Endodermal cell (in vitro differentiated cells): ENCODE results near the gene ZNF579. TPM values are rescaled to one million over a fixed set of nuclear protein-coding genes. Genes with fewer than 3 reads are reported as not detected.

Experiments
- DNase-seq: peaks from one replicate; pipeline ENCODE4 v3.0.0-alpha.2; 2017
- H3K27ac ChIP-seq: 2 replicates; pipeline ENCODE4 v1.5.1; 2013; ENCODE audit warnings: mild to moderate bottlenecking, low read depth, low read length, moderate library complexity
- H3K27me3 ChIP-seq: 2 replicates; pipeline ENCODE4 v1.6.1; 2013; ENCODE audit warnings: mild to moderate bottlenecking, low read length, moderate library complexity; ENCODE audit not compliant: insufficient read depth, control insufficient read depth, poor library complexity, severe bottlenecking
- H3K36me3 ChIP-seq: 2 replicates; pipeline ENCODE4 v1.7.0; 2013; ENCODE audit warnings: mild to moderate bottlenecking, low read length, moderate library complexity; ENCODE audit not compliant: control insufficient read depth, insufficient read depth
- H3K4me1 ChIP-seq: one replicate; pipeline ENCODE4 v1.7.0; 2013; ENCODE audit warnings: low read length; ENCODE audit not compliant: control insufficient read depth, insufficient read depth
- H3K4me3 ChIP-seq: 2 replicates; pipeline ENCODE4 v1.5.1; 2013; ENCODE audit warnings: mild to moderate bottlenecking, low read length, moderate library complexity
- H3K9ac ChIP-seq: 2 replicates; pipeline ENCODE4 v1.6.1; 2013; ENCODE audit warnings: mild to moderate bottlenecking, low read length, moderate library complexity; ENCODE audit not compliant: poor library complexity, severe bottlenecking; ENCODE audit errors: extremely low read depth
- H3K9me3 ChIP-seq: 2 replicates; pipeline ENCODE4 v1.6.1; 2013; ENCODE audit warnings: mild to moderate bottlenecking, low read length, moderate library complexity; ENCODE audit not compliant: control insufficient read depth
- H3K27ac Mint-ChIP-seq: 2 replicates; pipeline ENCODE4 v1.8.0; 2020; ENCODE audit warnings: mixed read lengths
- H3K27me3 Mint-ChIP-seq: 2 replicates; pipeline ENCODE4 v1.8.0; 2021; ENCODE audit warnings: mild to moderate bottlenecking, mixed read lengths; ENCODE audit not compliant: insufficient read depth
- H3K36me3 Mint-ChIP-seq: 2 replicates; pipeline ENCODE4 v1.8.0; 2020; ENCODE audit warnings: low read depth, mixed read lengths
- H3K4me1 Mint-ChIP-seq: 2 replicates; pipeline ENCODE4 v1.8.0; 2020; ENCODE audit warnings: mixed read lengths
- H3K4me3 Mint-ChIP-seq: 2 replicates; pipeline ENCODE4 v1.8.0; 2020; ENCODE audit warnings: mild to moderate bottlenecking, moderate library complexity, mixed read lengths
- H3K9me3 Mint-ChIP-seq: 2 replicates; pipeline ENCODE4 v1.8.0; 2020; ENCODE audit warnings: mild to moderate bottlenecking, mixed read lengths
- CTCF ChIP-seq: fragments of 200-600 bp; sonication (generic); conservative IDR thresholded peaks from 2 replicates; pipeline ENCODE4 v1.5.0; 2021; ENCODE audit warnings: antibody characterized with exemption, mild to moderate bottlenecking
- WGBS, 2 experiments: methylation state at CpG; one replicate each; pipeline versions ENCODE4 v1.1.5 to v1.1.7; 2013; ENCODE audit warnings: missing lambda C conversion rate in 2 of 2, mixed read lengths in 1 of 2; ENCODE audit not compliant: insufficient coverage in 1 of 2, insufficient read length in 1 of 2; 5-methylcytosine and 5-hydroxymethylcytosine counted together
- total RNA-seq, 2 donors: library from RNA; stranded (reverse); fragmentation: NEBNext Ultra II Directional in 1 of 2; extraction: Animal tissue kit (Norgen Biotek cat#: 25700) in 1 of 2; gene quantifications; 2 replicates in 1 of 2; 3 replicates in 1 of 2; pipeline ENCODE4 v1.2.1, GENCODE V29; 2021

The ZNF579 gene
- total RNA-seq, 2 donors from 2014 or later = 27.5 to 30.7 TPM

- peaks cover 44% of the 10 kb centered on the region for H3K36me3 Mint-ChIP-seq
- peaks cover 34% of the 10 kb centered on the region for H3K36me3 ChIP-seq
- no peaks in the 10 kb centered on the region for H3K27me3 ChIP-seq
- peaks cover 7% of the 10 kb centered on the region for H3K4me1 Mint-ChIP-seq
- no peak overlapping the region for H3K27ac ChIP-seq
- no peak overlapping the region for H3K27ac Mint-ChIP-seq
- no peak for TF ChIP-seq CTCF
- WGBS, 2 experiments = 84 to 92% methylated on average over 3 to 4 of the region's 4 CpGs
- no peak overlapping the region for H3K4me3 ChIP-seq
- peaks cover 18% of the 10 kb centered on the region for H3K27me3 Mint-ChIP-seq
- DNase-seq = no peak
- no peak overlapping the region for H3K9ac ChIP-seq
- peaks cover 4% of the 10 kb centered on the region for H3K9me3 Mint-ChIP-seq
- no peak overlapping the region for H3K4me3 Mint-ChIP-seq
- H3K9me3 ChIP-seq = no peaks in the 10 kb centered on the region
- H3K4me1 ChIP-seq = no peaks in the 10 kb centered on the region
Observed at GRCh38 chr19:55594996-55595545, 14.4 kb upstream of the ZNF579 start.

GRCh38 chr19:55593096-55593772, 12.6 kb upstream of the ZNF579 start:
- H3K27me3 Mint-ChIP-seq = peaks cover 21% of the 10 kb centered on the region

DNA sequence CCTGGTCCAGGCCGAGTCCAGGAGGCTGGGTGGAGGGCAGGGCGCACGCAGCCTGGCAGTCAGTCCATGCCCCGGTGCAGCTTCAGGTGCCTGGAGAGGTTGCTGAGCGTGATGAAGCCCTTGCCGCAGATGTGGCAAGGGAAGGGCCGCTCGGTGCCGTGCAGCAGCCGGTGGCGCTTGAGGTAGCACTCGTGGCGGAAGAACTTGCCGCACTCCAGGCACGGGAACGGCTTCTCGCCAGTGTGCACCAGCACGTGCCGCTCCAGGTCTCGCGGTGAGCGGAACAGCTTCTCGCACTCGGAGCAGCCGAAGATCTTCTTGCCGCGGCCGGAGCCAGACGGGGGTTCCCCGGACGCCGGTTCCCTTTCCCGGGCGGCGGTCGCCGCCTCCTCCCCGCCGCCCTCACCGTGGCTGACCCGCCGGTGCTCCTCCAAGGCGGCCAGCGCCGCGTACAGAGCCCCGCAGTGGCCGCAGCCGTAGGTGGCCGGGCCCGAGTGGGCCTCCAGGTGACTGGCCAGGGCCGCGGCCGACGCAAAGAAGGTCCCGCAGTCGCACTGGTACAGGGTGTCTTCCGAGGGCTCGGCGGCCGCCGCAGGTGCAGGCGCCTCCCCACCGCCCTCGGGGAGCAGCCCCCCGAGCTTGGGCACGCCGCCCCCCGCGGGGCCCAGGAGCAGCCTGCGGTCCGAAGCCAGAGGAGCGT, 11.9 kb upstream of the ZNF579 start:
- H3K27me3 ChIP-seq = no peaks in the 10 kb centered on the region
- H3K4me3 ChIP-seq = no peak overlapping the region
- DNase-seq = no peak
- no peaks in the 10 kb centered on the region for H3K9me3 ChIP-seq
- 95% methylated on average over 57 to 73 of the region's 73 CpGs for WGBS, 2 experiments
- H3K27me3 Mint-ChIP-seq = peaks cover 21% of the 10 kb centered on the region
- peaks cover 39% of the 10 kb centered on the region for H3K36me3 Mint-ChIP-seq
- H3K27ac ChIP-seq = no peak overlapping the region
- no peak overlapping the region for H3K9ac ChIP-seq
- peaks cover 9% of the 10 kb centered on the region for H3K4me1 Mint-ChIP-seq
- H3K36me3 ChIP-seq = peaks cover 34% of the 10 kb centered on the region
- no peaks in the 10 kb centered on the region for H3K9me3 Mint-ChIP-seq
- H3K27ac Mint-ChIP-seq = no peak overlapping the region
- no peak for TF ChIP-seq CTCF
- H3K4me3 Mint-ChIP-seq = no peak overlapping the region
- H3K4me1 ChIP-seq = no peaks in the 10 kb centered on the region

More at GRCh38 chr19:55593096-55593772, 12.6 kb upstream of the ZNF579 start:
- H3K36me3 ChIP-seq = peaks cover 34% of the 10 kb centered on the region
- 96 to 97% methylated on average over 43 to 68 of the region's 68 CpGs for WGBS, 2 experiments
- H3K9me3 ChIP-seq = no peaks in the 10 kb centered on the region
- no peaks in the 10 kb centered on the region for H3K27me3 ChIP-seq
- H3K9ac ChIP-seq = no peak overlapping the region
- H3K4me1 ChIP-seq = no peaks in the 10 kb centered on the region
- Mint-ChIP-seq H3K4me1 (peaks cover 9% of the 10 kb centered on the region), H3K4me3 (no peak overlapping the region), H3K36me3 (peaks cover 39% of the 10 kb centered on the region), H3K9me3 (no peaks in the 10 kb centered on the region), H3K27ac (peak overlapping the region; percentile 44)
- peak; percentile 72 for DNase-seq
- peak; percentile 16 for TF ChIP-seq CTCF
- H3K4me3 ChIP-seq = no peak overlapping the region
- H3K27ac ChIP-seq = no peak overlapping the region
